Measurements from ENCODE around the gene LRRC1. TPM values are rescaled to one million over a fixed set of nuclear protein-coding genes. Genes with fewer than 3 reads are reported as not detected.

LRRC1 gene
- total and polyA plus RNA-seq, 2 experiments from 2014 or later, result 9.1 to 11.4 TPM

GRCh38 chr6:53858196-53858595, 63.4 kb downstream of the LRRC1 start:
- no peak overlapping the region for H3K27ac ChIP-seq
- H3K9me3 ChIP-seq (ENCODE audit: low read depth), result no peaks in the 10 kb centered on the region
- H3K4me3 ChIP-seq, result no peak overlapping the region
- TF ChIP-seq, protein P1, sequence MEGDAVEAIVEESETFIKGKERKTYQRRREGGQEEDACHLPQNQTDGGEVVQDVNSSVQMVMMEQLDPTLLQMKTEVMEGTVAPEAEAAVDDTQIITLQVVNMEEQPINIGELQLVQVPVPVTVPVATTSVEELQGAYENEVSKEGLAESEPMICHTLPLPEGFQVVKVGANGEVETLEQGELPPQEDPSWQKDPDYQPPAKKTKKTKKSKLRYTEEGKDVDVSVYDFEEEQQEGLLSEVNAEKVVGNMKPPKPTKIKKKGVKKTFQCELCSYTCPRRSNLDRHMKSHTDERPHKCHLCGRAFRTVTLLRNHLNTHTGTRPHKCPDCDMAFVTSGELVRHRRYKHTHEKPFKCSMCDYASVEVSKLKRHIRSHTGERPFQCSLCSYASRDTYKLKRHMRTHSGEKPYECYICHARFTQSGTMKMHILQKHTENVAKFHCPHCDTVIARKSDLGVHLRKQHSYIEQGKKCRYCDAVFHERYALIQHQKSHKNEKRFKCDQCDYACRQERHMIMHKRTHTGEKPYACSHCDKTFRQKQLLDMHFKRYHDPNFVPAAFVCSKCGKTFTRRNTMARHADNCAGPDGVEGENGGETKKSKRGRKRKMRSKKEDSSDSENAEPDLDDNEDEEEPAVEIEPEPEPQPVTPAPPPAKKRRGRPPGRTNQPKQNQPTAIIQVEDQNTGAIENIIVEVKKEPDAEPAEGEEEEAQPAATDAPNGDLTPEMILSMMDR (IDR thresholded peaks at IDR 0.05; ENCODE audit: low read depth, low read length), result no peak
- H3K36me3 ChIP-seq, result no peaks in the 10 kb centered on the region
- no peak for DNase-seq (ENCODE audit: low read depth in 1 of 2, low spot score in 1 of 2)
- H3K4me1 ChIP-seq (ENCODE audit: low read depth), result no peaks in the 10 kb centered on the region
- H3K27me3 ChIP-seq, result no peaks in the 10 kb centered on the region

DNA sequence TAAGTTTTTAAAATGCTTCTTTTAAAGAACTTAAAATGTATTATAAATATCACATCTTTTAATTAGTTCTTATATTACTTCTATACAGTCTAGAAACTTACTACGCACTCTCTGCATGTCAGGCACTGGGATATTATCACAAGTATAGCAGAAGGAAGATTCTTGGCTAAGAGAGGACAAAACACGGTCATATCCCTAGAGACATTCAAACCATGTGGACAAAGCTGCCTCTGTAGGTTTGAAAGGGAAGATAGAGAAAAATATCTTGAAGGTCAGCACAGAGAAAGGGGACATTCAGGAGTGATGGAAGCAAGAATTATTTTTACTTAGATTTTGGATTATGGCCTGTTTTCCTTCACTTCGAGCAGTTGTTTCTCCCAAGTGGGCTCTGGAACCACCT, 64.1 kb downstream of the LRRC1 start:
- H3K4me1 ChIP-seq (ENCODE audit: low read depth), result no peaks in the 10 kb centered on the region
- DNase-seq (ENCODE audit: low read depth in 1 of 2, low spot score in 1 of 2), result no peak

DNA sequence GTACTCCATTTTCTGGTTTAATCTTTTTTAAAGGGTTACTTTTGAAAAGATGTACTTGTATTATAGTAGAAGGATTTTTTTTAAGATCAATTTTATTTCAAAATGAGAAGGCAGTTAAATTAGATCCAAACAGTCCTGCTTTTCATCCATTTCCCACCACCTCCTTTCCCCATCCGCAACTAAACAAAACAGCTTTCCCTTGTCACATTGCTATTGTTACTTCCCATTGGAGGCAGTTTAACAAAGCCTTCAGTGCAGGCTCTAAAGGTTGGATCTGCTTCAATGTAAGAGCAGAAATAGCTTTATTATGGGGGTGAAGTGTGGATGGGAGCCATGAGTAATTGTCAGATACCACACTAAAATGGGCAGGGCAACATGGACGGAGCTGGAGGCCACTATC, 65.7 kb downstream of the LRRC1 start:
- TF ChIP-seq, protein P1 (IDR thresholded peaks at IDR 0.05; ENCODE audit: low read depth, low read length), result no peak
- no peak for DNase-seq (ENCODE audit: low read depth in 1 of 2, low spot score in 1 of 2)
- Histone ChIP-seq H3K36me3 (no peaks in the 10 kb centered on the region), H3K27ac (no peak overlapping the region), H3K27me3 (no peaks in the 10 kb centered on the region), H3K4me1 (ENCODE audit: low read depth) (peaks cover 9% of the 10 kb centered on the region), H3K4me3 (no peak overlapping the region), H3K9me3 (ENCODE audit: low read depth) (no peaks in the 10 kb centered on the region)

More for the DNA sequence above, 64.1 kb downstream of the LRRC1 start:
- Histone ChIP-seq H3K27ac (no peak overlapping the region), H3K4me3 (no peak overlapping the region), H3K36me3 (no peaks in the 10 kb centered on the region), H3K27me3 (no peaks in the 10 kb centered on the region), H3K9me3 (ENCODE audit: low read depth) (no peaks in the 10 kb centered on the region)
- TF ChIP-seq, protein P1 (IDR thresholded peaks at IDR 0.05; ENCODE audit: low read depth, low read length), result no peak

DNA sequence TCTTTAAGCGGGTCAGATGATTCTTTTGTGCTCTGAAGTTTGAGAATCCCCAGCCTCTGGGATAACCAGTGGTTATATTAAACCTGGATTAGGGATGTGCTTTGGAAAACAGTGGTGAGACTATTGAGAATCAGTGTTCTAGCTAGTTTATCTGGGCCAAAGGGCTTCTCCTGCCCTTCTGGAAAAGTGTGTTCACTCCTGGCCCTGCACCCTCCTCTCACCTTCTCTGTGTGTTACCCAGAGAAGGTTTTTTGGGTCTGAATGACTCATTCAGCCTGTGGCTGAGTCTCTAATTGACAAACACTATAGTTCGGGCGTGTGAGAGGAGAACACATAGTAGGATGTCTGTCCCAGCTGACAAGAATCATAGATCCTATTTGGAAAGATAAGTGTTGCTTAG, 66.7 kb downstream of the LRRC1 start:
- Histone ChIP-seq H3K4me1 (ENCODE audit: low read depth) (peaks cover 9% of the 10 kb centered on the region), H3K36me3 (no peaks in the 10 kb centered on the region), H3K4me3 (no peak overlapping the region), H3K27ac (no peak overlapping the region), H3K9me3 (ENCODE audit: low read depth) (no peaks in the 10 kb centered on the region), H3K27me3 (no peaks in the 10 kb centered on the region)
- no peak for DNase-seq (ENCODE audit: low read depth in 1 of 2, low spot score in 1 of 2)
- TF ChIP-seq, protein P1 (IDR thresholded peaks at IDR 0.05; ENCODE audit: low read depth, low read length), result no peak

GRCh38 chr6:53862662-53863462, 68.1 kb downstream of the LRRC1 start:
- Histone ChIP-seq H3K4me1 (ENCODE audit: low read depth) (peaks cover 9% of the 10 kb centered on the region), H3K4me3 (no peak overlapping the region)

More at GRCh38 chr6:53862662-53863462, 68.1 kb downstream of the LRRC1 start:
- no peaks in the 10 kb centered on the region for H3K27me3 ChIP-seq
- H3K36me3 ChIP-seq, result no peaks in the 10 kb centered on the region
- TF ChIP-seq, protein P1 (IDR thresholded peaks at IDR 0.05; ENCODE audit: low read depth, low read length), result no peak
- no peak overlapping the region for H3K27ac ChIP-seq
- H3K9me3 ChIP-seq (ENCODE audit: low read depth), result no peaks in the 10 kb centered on the region
- peak in 1 of 2 donors; percentile 51 for DNase-seq (ENCODE audit: low read depth in 1 of 2, low spot score in 1 of 2)

Data from cardiac muscle cell (in vitro differentiated cells and primary cell).